Heart left ventricle (tissue), 16 donors: ENCODE data around the gene FOXP1. TPM values are rescaled to one million over a fixed set of nuclear protein-coding genes. Genes with fewer than 3 reads are reported as not detected.

ENCODE experiments used
- ATAC-seq, 4 donors: fragments of 200-7000 bp; cut with Tn5 transposase; one replicate each; pipeline ENCODE4 v1.9.1; 2020 to 2022; ENCODE audit warnings: moderate library complexity in 4 of 4, mild to moderate bottlenecking in 3 of 4, moderate number of reproducible peaks in 1 of 4
- DNase-seq, 5 donors: peaks; one replicate each; pipeline ENCODE4 v3.0.0-alpha.2; 2020
- H3K27ac ChIP-seq, 12 donors: fragments of 200-600 bp; sonication (generic) in 4 of 12; one replicate each; pipeline versions ENCODE4 v1.5.0 to v1.8.0; 2016 to 2022; ENCODE audit warnings: mild to moderate bottlenecking in 2 of 12
- H3K27me3 ChIP-seq, 9 donors: fragments of 200-600 bp; sonication (generic) in 2 of 9; one replicate each; pipeline versions ENCODE4 v1.5.1 to v1.8.0; 2016 to 2022; ENCODE audit warnings: mild to moderate bottlenecking in 3 of 9
- H3K36me3 ChIP-seq, 9 donors: fragments of 200-600 bp; sonication (generic) in 2 of 9; one replicate each; pipeline versions ENCODE4 v1.5.0 to v1.8.0; 2018 to 2022; ENCODE audit warnings: mild to moderate bottlenecking in 2 of 9
- H3K4me1 ChIP-seq, 12 donors: fragments of 200-600 bp; sonication (generic) in 4 of 12; one replicate each; pipeline versions ENCODE4 v1.5.0 to v1.8.0; 2016 to 2022; ENCODE audit warnings: mild to moderate bottlenecking in 3 of 12
- H3K4me3 ChIP-seq, 12 donors: fragments of 200-600 bp; sonication (generic) in 4 of 12; one replicate each; pipeline versions ENCODE4 v1.5.0 to v1.8.0; 2017 to 2022; ENCODE audit warnings: mild to moderate bottlenecking in 9 of 12, moderate library complexity in 4 of 12
- H3K9me3 ChIP-seq, 12 donors: fragments of 200-600 bp; sonication (generic) in 4 of 12; one replicate each; pipeline versions ENCODE4 v1.5.0 to v1.8.0; 2016 to 2022; ENCODE audit warnings: mild to moderate bottlenecking in 1 of 12
- POLR2A ChIP-seq, 2 donors: fragments of 450-650 bp; IDR thresholded peaks; one replicate each; pipeline ENCODE4 v1.6.1; 2017; ENCODE audit warnings: antibody characterized with exemption in 2 of 2, mild to moderate bottlenecking in 2 of 2, moderate library complexity in 2 of 2
- WGBS, 4 donors: extraction: QIAGEN DNeasy Blood & Tissue Kit in 2 of 4; methylation state at CpG; one replicate each; pipeline versions ENCODE4 v1.1.5 to v1.1.7; 2013 to 2018; 5-methylcytosine and 5-hydroxymethylcytosine counted together
- intact Hi-C, 10 donors: fragments of 100-400 bp; cut with DNase I; formaldehyde crosslinking; loops; one replicate each; pipeline versions ENCODE4 v1.11.1 to v1.14.2; 2022
- polyA plus RNA-seq, 2 donors: library from polyadenylated mRNA; stranded (reverse); fragments of 200-250 nt; gene quantifications; one replicate each; pipeline ENCODE4 v1.2.3, GENCODE V29; 2013
- total RNA-seq, 9 donors: library from RNA; depleted of rRNA in 2 of 9; stranded (reverse); fragments of >200 nt in 2 of 9; fragmentation: NEBNext Ultra II Directional in 3 of 9; extraction: Animal tissue kit (Norgen Biotek cat#: 25700) in 3 of 9; gene quantifications; one replicate each; pipeline versions ENCODE4 v1.1.0 to v1.2.4, GENCODE V29; 2016 to 2023
- TF ChIP-seq, protein P1 (sequence below), 12 donors: fragments of 200-600 bp; sonication (generic) in 4 of 12; IDR thresholded peaks; one replicate each; pipeline versions ENCODE4 v1.5.0 to v1.8.0; 2018 to 2022; ENCODE audit warnings: antibody characterized with exemption in 12 of 12, mild to moderate bottlenecking in 5 of 12
- donor health status: ischemic (EF 13 %, LVEDD 7.1; RV severe dilation, severe dysfunction).
- donor health status: healthy with polysubstance abuse.
- donor health status: DM: no; HTN: yes; CAD: no.
- donor health status: DM: no; HTN: no; CAD: no.
- donor health status: ischemic (EF 25% LVEDD 6.9; RV normal size, moderate dysfunction).
- donor health status: ischemic (EF 25% LVEDD 5.7; RV mildly dilated, moderate dysfunction).
- donor health status: healthy.
- donor health status: DM: yes; HTN: yes; CAD: no.
- donor health status: ischemic (EF 35%, LVEDD 5.7; RV mildly dilated, moderate dysfunction).
- donor health status: nonischemic (EF 11% LVEDD 7.7; RV severe dilation, severe dysfunction).
- donor health status: DM: yes; HTN: yes; CAD: no.
- donor health status: PGD.
- donor health status: ischemic (EF 29% LVEDD 5.4; RV normal size, mild dysfunction).
- donor health status: nonischemic (EF 23%, LVEDD 6.1; RV moderate dilation, normal function).

The FOXP1 gene
- total and polyA plus RNA-seq, 11 donors, result 14.9 to 67.8 (median 41.1) TPM

DNA sequence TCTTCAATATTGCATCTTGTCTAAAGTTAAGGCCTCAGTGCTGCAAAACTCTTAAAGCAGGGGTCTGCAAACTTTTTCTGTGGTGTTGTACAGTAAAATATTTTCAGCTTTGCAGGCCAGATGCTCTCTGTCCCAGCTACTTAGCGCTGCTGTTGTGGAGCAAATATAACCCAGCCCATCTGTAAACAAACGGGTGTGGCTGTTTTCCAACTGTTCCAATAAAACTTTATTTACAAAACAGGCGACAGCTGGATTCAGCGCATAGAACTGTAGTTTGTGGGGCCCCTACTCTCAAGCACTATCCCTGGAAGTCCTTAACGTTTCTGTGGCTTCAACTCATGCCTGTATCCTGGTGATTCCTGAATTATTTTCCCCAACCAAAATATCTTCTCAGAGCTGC, 365.0 kb downstream of the FOXP1 start:
- ATAC-seq (no peak), DNase-seq (no peak)
- Histone ChIP-seq H3K27me3 (no peaks in the 10 kb centered on the region), H3K27ac (no peak overlapping the region), H3K4me1 (no peaks in the 10 kb centered on the region), H3K4me3 (no peak overlapping the region), H3K36me3 (no peaks in the 10 kb centered on the region), H3K9me3 (no peaks in the 10 kb centered on the region)
- WGBS, 4 donors, result 92 to 96% (median 94%) methylated on average over 5 of the region's 5 CpGs
- intact Hi-C loops, result no loop called here
- TF ChIP-seq POLR2A (IDR thresholded peaks at IDR 0.05), result no peak
- TF ChIP-seq, protein P1, sequence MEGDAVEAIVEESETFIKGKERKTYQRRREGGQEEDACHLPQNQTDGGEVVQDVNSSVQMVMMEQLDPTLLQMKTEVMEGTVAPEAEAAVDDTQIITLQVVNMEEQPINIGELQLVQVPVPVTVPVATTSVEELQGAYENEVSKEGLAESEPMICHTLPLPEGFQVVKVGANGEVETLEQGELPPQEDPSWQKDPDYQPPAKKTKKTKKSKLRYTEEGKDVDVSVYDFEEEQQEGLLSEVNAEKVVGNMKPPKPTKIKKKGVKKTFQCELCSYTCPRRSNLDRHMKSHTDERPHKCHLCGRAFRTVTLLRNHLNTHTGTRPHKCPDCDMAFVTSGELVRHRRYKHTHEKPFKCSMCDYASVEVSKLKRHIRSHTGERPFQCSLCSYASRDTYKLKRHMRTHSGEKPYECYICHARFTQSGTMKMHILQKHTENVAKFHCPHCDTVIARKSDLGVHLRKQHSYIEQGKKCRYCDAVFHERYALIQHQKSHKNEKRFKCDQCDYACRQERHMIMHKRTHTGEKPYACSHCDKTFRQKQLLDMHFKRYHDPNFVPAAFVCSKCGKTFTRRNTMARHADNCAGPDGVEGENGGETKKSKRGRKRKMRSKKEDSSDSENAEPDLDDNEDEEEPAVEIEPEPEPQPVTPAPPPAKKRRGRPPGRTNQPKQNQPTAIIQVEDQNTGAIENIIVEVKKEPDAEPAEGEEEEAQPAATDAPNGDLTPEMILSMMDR (IDR thresholded peaks at IDR 0.05), result no peak

DNA sequence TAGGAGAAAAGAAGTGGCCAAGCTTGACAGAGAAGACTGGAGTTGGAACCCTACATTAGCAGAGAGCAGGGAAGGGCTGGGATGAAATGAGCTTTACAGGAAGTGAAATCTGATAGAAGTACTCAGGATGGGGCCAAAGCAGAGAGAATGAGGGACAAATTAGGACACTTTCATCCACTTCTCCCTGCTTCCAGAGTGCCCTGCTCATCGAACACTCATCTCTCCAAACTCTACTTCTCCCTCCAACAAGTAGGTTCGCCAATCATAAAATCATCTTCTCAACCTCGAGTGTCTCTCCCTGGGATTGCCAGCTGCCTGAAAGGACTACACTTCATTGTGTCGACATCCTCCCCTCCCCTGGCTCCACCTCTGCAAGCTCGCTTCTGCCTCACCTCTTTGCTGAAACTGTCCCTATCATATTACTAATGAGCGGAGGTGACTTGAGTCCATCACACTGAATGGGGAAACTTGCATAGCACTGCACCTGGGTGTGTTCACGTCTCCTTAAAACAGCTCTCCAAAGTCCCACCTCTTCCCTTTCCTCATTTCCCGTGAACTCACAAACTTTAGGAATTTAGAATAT, 365.8 kb downstream of the FOXP1 start:
- H3K9me3 ChIP-seq, result no peaks in the 10 kb centered on the region
- TF ChIP-seq, protein P1 (IDR thresholded peaks at IDR 0.05), result no peak
- TF ChIP-seq POLR2A (IDR thresholded peaks at IDR 0.05), result no peak
- WGBS, 4 donors, result 83 to 88% (median 86%) methylated on average over 8 of the region's 8 CpGs
- H3K4me1 ChIP-seq, result no peaks in the 10 kb centered on the region
- intact Hi-C loops, result no loop called here
- H3K27me3 ChIP-seq, result no peaks in the 10 kb centered on the region
- H3K27ac ChIP-seq, result no peak overlapping the region
- no peaks in the 10 kb centered on the region for H3K36me3 ChIP-seq
- no peak overlapping the region for H3K4me3 ChIP-seq
- ATAC-seq (no peak), DNase-seq (no peak)

DNA sequence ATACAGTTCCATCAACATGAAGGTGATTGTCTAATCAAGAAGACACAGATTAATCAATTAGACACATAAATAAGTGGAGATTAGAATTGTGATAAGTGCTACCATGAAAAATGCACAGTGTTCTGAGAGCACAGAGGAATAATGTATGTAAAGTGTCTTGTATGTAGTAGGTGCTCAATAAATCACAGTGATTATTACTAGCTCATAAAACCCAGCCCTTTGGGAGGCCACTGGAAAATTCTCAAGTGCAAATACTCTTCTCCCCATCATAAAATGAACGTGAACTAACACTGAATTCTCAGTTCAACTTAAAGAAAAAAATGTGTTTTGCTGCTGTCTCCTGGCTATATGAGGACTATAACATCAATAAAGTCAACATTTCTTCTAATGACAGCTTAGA, 368.2 kb downstream of the FOXP1 start:
- H3K4me1 ChIP-seq, result peaks cover 0 to 11% (median 2%) of the 10 kb centered on the region in 12 donors
- TF ChIP-seq, protein P1 (IDR thresholded peaks at IDR 0.05), result no peak
- TF ChIP-seq POLR2A (IDR thresholded peaks at IDR 0.05), result no peak
- no peaks in the 10 kb centered on the region for H3K27me3 ChIP-seq
- 93 to 98% (median 96%) methylated on average over 1 of the region's 1 CpG for WGBS, 4 donors
- H3K36me3 ChIP-seq, result no peaks in the 10 kb centered on the region
- no peak for ATAC-seq
- no peak overlapping the region for H3K4me3 ChIP-seq
- H3K27ac ChIP-seq, result no peak overlapping the region
- no peak for DNase-seq
- intact Hi-C loops, result no loop called here
- H3K9me3 ChIP-seq, result no peaks in the 10 kb centered on the region

DNA sequence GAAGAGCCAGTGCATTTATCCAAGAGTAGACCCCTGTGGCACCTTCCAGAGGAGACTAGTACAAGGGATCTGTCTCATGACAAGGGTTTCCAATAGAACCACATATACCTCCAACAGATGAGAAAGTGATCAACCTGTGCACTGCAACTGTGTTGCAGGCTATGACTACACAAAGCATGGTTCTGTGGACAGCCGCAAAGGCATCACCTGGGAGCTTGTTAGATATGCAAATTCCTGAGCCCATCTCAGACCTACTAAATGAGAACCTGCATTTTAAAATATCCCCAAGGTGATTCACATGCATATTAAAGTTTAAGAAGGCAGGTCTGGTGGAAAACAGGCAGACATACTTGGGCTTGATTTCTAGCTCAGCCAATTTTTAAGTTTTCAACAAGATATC, 368.7 kb downstream of the FOXP1 start:
- Histone ChIP-seq H3K4me1 (peaks cover 0 to 16% (median 8%) of the 10 kb centered on the region in 12 donors), H3K4me3 (no peak overlapping the region), H3K36me3 (no peaks in the 10 kb centered on the region), H3K9me3 (no peaks in the 10 kb centered on the region), H3K27ac (no peak overlapping the region), H3K27me3 (no peaks in the 10 kb centered on the region)
- 90 to 100% (median 98%) methylated on average over 1 of the region's 1 CpG for WGBS, 4 donors
- TF ChIP-seq, protein P1 (IDR thresholded peaks at IDR 0.05), result no peak
- no peak for TF ChIP-seq POLR2A (IDR thresholded peaks at IDR 0.05)
- intact Hi-C loops, result no loop called here
- ATAC-seq (no peak), DNase-seq (no peak)
